Daoy (cell line): ENCODE measurements around the gene SOX6. TPM values are rescaled to one million over a fixed set of nuclear protein-coding genes. Genes with fewer than 3 reads are reported as not detected.

Experiments used
- DNase-seq: peaks from one replicate; pipeline ENCODE4 v3.0.0-alpha.2; 2015; ENCODE audit warnings: low read depth
- total RNA-seq: library from RNA; depleted of rRNA; stranded (reverse); fragments of >200 nt; shearing (Covaris generic); gene quantifications from 2 replicates; pipeline ENCODE4 v1.2.3, GENCODE V29; 2014

The SOX6 gene
- total RNA-seq, 1 experiment from 2014 or later = 3.0 TPM

DNA sequence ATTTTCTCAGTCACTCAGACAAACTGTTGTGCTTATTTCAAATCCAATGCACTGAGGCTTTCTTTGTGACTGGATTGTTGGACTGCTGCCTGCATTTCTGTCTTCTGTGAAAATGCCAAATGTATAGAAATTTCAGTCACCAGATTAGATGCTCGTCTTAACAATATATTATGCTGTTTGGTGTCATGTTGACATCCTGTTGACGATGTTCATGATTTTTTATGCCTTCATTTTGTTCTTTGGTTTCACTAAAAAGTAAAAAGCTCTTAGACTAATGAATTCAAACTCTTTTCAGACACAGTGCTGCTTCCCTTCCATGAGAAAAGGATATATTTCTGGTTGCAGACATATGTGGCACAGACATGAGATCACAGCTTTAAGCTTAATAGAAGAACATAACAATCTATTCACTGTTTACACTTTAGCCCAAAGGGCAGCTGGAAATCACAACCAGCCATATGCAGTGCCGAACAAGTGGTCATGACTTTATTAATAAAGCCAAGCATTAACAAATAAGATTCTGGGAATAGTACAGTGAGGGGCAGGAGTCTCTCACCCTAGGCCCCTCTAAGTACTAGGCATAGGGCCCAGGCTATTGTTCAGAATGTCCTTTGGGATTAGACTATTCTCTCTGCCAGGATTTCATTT is 9.4 kb upstream of the SOX6 start:
- DNase-seq = no peak

DNA sequence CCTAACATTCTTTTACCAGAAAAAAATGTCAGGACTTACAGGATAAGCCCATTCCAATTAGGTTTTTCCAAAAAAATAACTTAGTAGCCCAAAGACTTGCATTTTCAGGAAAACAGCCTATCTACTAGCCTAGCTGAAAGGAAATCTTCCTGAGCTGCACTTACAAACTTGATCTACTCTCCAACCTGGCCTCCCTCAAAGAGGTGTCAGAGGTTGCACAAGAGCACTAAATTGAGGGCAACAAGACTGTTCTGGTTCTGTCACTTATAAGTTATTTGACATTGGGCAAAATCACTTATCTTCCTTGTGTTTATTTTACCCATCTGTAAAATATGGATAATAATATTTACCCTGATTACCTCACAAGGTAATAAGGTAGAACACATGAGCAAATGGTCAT is 7.9 kb upstream of the SOX6 start:
- DNase-seq = no peak

DNA sequence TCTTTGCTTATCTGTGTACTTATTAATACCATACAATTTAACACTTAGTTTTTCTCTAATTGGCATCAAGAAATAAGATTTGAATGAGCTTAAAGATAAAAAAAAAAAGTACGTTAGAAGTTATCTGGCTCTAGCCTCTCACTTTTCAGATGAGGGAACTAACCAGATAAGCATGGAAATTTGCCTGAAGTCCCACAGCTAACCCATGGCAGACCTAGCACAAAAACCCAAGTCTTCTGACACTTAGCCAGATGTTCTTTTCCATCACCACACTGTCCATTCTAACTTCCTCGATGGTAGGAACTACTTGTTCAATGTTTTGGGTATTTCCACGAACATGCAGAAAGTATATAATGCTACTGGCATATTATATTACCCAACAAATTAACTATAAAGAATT is 7.4 kb upstream of the SOX6 start:
- no peak for DNase-seq

GRCh38 chr11:16361108-16361865 is 4.9 kb upstream of the SOX6 start:
- DNase-seq = no peak

GRCh38 chr11:16359369-16359768 is 3.0 kb upstream of the SOX6 start:
- DNase-seq = no peak

GRCh38 chr11:16358726-16359125 is 2.4 kb upstream of the SOX6 start:
- DNase-seq = no peak

DNA sequence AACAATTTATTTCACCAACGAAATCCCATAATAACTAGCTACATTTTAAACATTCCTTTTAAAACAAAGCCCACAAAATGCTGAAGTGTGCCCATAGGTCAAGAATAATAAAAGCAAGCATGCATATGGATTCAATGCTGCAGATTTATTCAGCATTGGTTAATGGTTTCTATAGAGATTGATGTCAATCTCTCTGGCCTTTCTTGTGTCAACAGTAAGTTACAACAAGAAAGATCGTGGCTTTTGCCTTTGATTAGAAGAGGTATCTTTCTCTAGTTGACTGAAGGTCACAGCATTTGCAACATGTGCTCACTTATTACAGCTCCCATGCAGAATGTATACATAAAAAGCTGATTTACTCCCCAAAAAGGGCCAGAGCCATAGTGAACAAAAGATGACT is 1.4 kb upstream of the SOX6 start:
- DNase-seq = no peak

DNA sequence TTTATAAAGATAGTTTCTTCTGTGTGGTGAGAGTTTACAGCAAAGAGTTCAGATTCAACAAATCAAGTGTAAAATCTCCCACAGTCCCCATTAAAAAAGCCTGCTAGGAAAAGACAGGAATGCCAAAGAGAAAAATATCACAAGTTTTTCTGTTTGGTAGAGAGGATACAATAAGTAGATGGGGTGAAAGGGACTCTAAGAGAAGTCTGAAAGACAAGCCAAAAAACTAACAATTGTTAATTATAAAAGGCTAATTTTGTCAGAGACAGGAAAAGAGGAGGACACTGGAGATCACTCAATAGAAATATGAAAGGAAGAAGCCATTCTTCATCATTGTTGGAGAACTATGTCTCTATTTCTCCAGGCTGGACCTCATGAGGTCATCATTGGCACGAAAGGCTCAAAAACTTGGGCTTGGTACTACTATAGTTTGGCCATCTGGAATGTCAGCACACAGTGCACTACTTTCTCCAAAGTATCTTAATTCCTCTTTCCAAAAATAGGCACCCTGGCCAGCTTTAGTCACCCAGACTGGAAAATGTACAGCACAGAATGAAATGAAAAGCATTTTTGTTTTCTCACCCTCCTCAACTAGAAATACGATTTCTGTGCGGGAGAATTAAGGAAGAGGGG is 531 bp upstream of the SOX6 start:
- no peak for DNase-seq

DNA sequence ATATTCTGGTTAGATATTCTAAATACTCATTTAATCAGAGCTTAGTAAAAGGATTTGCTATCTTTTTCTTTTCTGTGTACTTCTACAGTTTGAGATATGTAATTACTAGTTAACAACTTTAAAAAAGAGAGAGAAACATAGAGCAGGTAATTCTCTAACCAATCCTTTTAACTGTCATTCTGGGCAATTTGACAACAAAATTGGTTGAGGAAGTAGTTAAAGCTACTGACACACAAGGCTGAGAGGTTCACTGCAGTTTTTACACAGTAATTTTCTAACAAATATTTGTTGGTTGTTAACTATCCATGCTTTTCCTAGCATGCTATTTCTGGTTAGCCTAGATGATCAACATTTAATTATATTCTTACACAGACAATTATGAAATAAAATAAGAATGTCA is 3.6 kb downstream of the SOX6 start:
- DNase-seq = no peak

- DNase-seq = no peak
Observed at GRCh38 chr11:16350125-16350524, 6.2 kb downstream of the SOX6 start.

DNA sequence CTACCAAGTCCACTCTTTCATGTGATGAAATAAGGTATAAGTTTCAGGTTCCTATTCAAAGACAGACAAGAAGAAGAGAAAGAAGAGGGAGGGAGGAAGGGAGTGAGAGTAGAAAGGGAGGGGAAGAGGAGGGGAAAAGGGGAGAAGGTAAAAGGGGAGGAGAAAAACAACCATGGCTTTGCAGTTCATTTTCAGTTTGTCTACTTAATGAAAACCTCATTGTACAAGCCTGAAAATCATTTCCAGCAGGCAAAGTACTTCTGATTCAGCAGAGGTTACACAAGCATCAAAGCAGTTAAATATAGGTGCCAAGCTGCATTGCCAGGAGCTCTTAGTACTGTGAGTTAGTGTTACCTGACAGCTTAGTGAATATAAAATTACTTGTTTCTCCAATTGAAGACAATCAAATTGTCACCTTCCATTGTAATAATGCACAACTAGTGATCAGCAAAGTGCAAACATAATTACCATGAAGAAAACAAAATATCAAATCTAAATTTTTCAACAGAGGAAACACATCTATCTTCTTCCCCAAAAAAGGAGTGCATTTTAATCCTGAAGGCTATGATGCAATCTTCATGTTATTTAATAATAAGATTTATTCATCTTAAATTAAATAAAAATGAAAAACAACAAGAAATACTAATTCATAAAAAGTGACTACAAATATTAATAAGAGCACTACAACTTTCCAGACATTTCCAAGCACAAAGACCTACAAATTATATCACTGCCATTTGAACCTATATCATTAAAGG is 8.2 kb downstream of the SOX6 start:
- DNase-seq = no peak

DNA sequence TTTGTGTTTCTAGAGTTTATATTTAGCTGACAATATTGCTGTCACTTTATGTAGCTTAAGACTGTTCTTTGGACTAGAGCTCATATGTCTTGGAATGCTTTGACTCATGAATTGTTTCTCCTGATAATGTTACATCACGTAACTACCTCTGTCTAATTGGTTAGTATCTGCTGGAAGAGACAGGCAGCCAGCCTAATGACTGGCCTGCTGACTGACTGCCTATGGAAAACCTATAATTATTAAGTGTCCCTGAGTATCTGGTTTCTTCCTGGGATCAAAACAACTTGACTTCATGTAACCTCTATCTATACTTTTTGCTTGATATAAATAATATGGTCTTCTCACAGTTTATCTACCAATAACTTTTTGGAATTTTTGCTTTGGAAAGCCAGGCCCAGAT is 9.4 kb downstream of the SOX6 start:
- DNase-seq = no peak

DNA sequence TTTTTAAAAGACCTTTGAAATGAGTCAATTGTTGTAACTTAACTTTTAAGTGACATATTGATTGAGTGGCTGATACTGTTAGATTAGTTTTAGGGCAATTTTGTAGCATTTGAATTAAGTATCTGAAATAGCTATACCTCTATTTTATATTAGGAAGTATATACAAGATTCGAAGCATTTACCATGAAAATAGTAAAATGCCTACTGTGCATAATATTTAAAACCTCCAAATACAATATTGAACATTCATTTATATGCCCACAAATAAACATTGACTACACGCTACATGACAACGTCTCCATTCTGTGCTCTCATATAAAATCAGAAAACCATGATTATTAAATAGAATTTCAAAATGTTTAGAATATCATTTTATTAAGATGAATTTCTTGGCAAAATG is 14.5 kb downstream of the SOX6 start:
- DNase-seq = no peak

DNA sequence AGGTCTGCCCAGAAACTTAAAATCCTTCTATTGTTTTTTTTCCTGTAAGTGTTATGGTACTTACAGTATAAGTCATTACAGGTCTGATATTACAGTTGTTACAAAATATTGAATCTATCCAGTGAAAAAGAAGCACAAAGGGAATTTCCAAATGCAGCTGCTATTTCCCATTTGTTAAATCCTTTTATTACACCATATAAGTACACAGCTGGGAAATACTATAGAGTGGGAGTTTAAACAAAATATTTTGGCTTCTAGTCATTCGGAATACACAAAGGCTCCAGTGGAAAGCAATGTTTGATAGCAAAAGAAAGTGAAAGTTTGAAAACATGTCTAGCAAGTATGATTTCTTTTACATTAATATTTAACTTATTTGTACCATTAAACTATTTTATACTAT is 18.0 kb downstream of the SOX6 start:
- DNase-seq = no peak

DNA sequence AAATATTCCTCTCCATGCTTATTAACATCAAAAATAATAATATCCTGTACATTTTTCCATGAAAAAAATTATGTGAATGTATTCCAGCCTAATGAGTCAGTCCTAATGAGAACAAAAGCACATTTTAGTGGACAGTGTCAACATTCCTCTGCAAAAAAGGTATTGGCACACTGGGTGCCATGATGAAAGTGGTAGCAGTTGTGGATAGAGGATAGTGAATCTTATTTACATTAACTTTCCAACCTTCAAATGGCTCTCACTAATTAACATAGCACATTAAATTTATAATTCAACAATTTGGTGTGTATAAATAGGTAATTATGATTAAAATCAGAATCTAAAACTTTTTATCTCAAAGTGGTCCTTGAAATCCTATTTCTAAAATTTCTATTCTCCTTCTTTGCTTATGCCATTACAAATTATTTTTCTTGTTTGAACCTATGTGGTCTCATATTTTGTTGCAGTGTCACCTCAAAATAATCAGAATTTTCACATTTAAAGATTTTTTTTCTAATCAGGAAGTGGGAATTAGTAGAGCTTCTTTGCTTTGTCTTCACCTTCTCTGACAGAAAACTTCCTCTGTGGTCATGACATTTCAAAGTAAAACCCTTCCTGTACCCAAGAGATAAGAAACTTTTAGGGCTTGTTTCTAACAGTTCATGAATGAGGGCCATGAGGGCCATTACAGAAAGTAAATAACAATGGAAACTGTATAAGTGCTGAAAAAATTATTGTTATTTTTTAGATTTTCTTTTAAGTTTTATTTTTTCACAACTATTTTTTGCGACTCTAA is 18.7 kb downstream of the SOX6 start:
- no peak for DNase-seq

GRCh38 chr11:16336721-16337120 is 19.6 kb downstream of the SOX6 start:
- no peak for DNase-seq

GRCh38 chr11:16336204-16336603 is 20.1 kb downstream of the SOX6 start:
- DNase-seq = no peak

DNA sequence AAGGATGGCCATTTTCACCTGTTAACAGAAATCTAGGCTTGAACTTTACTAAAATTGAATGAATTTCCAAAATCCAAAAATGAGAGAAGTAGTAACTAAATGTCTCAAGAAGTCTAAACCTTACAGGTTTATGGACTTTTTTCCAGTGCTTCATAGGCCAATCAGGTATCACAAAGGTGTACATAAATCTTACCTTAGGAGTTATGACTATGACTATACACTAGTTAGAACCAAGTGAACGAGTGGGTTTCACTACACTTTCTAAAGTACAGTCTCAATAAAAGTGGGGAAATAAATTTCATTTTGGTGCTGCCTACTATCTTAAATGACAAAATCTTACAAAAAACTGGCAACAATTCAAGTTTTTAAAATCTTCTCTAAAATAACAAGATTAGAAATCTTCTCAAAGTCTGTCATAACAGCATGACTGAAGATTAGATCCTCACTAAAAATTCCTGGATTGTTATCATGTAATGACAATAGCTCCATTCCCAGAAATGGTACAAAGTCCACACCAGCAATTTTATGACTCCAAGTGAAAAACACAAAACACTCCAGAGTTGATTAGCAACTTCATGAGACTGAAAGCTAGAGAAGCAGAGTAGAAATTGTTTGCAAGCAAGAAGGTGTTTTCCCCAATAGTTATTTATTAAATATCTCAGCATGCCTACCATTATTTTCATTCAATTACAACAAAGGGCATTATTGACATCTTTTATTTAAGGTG is 20.9 kb downstream of the SOX6 start:
- no peak for DNase-seq

DNA sequence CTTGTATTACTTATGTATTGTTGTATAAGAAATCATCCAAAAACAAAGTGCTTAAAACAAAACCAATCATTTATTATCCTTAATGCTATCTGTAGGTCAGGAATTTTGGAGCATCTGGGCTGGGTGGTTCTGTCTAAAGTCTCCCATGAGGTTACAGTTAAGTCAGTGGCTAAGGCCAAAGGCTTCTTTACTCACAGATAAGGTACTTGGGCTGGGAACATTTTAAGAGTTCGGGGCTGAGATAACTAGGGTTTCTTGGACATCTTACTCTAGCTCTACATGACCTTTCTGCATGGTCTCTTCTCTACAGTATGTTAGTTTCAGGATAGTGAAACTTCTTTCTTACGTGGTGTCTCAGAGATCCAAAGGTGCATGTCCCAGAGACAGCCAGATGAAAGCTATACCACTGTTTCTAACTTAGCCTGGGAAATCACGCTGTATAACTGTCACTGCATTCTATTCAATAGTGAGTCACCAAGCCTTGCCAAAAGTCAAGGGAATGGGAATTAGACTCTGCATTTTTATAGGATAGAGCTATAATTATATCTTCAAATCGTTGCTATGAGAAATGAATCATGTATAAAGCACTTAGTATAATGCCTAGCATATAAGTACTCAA is 29.6 kb downstream of the SOX6 start:
- no peak for DNase-seq

GRCh38 chr11:16322190-16322589 is 34.2 kb downstream of the SOX6 start:
- DNase-seq = no peak

DNA sequence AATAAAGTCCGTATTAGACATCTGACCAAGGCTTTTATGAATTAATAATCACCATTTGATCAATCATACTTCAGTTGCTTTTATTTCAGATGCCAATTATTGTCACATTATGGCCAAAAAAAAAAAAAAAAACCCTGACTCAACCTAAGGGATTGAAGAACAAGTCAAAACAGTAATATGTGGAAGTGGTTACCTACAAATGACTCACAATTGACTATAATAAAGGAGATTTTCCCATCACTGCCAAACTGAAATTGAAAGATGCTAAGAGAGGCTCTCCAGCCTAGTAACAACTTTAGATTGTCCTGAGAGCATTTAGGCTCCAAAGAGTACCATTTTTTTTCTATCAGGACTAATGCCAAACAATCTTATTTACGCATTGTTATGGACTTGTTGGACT is 35.2 kb downstream of the SOX6 start:
- no peak for DNase-seq
